Uterus (tissue), 2 donors: ENCODE measurements around the gene PEA15.

Experiments used
- CTCF ChIP-seq, 4 experiments: fragments of 200-600 bp in 2 of 4; fragments of 450-650 bp in 2 of 4; sonication (generic) in 2 of 4; IDR thresholded peaks; one replicate each; pipeline ENCODE4 v1.5.1; 2016 to 2019; ENCODE audit warnings: antibody characterized with exemption in 4 of 4, mild to moderate bottlenecking in 2 of 4, moderate library complexity in 1 of 4
- POLR2A ChIP-seq, 2 donors: fragments of 450-650 bp; IDR thresholded peaks; one replicate each; pipeline ENCODE4 v1.6.1; 2016; ENCODE audit warnings: antibody characterized with exemption in 2 of 2, mild to moderate bottlenecking in 1 of 2, moderate library complexity in 1 of 2

- TF ChIP-seq CTCF (IDR thresholded peaks at IDR 0.05) (no peak), POLR2A (IDR thresholded peaks at IDR 0.05) (no peak)
These were observed 8.0 kb upstream of the PEA15 start for GRCh38 chr1:160197231-160197630.
